ENCODE results near the gene RHOB.

Gene RHOB

GRCh38 chr2:20436716-20437470 is 10.0 kb upstream of the RHOB start:
- no peak for DNase-seq (ENCODE audit: low read depth)
- no peak overlapping the region for H3K4me3 ChIP-seq (ENCODE audit: control insufficient read depth, low read depth, low read length)
- no peak for TF ChIP-seq CTCF (conservative IDR thresholded peaks at IDR 0.05; ENCODE audit: control insufficient read depth, insufficient read depth, low read depth, low read length)

DNA sequence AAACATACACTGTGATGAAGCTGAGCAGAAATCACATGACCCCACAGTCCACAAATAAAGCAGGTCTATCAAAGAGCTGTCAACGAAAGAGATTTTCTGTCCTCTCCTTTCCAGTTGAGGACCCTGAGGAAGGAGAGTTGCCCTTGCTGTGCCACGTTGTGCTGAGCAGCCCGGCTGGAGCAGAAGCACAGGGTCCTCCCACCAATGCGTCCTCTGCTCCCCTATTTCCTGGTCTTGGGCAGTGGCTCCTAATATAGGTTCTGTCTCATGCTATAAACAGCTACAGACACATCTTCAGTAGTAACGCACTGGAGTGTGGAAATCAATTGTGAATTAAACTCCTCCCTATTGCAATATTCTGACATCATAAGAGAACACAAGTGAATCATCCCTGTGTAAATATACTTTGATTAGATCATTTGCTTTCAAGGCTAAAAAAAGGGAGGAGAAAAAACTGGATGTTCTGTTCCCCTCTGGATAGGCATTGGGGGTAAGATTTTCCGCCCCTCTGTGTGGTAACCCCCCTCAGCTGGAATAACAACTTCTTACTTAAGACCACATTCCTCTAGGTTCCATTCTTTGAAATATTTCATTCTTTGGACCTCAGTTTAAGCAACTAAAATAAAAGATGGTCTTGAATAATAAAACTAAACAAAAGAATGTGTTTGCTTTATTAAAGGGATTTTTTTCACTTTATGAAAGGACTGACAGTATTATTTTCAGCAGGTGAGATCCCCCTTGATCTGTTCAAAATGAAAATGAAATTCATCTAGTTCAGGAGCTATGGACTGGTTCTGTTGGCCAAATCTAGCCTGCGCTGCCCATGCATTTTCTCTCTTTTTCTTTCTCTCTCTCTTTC is 8.3 kb upstream of the RHOB start:
- no peak for TF ChIP-seq CTCF (conservative IDR thresholded peaks at IDR 0.05; ENCODE audit: control insufficient read depth, insufficient read depth, low read depth, low read length)
- peak; percentile 98 for DNase-seq (ENCODE audit: low read depth)
- no peak overlapping the region for H3K4me3 ChIP-seq (ENCODE audit: control insufficient read depth, low read depth, low read length)

- H3K4me3 ChIP-seq (ENCODE audit: control insufficient read depth, low read depth, low read length) = no peak overlapping the region
- peak; percentile 67 for DNase-seq (ENCODE audit: low read depth)
- TF ChIP-seq CTCF (conservative IDR thresholded peaks at IDR 0.05; ENCODE audit: control insufficient read depth, insufficient read depth, low read depth, low read length) = no peak
Measured at GRCh38 chr2:20439193-20439475, 7.7 kb upstream of the RHOB start.

DNA sequence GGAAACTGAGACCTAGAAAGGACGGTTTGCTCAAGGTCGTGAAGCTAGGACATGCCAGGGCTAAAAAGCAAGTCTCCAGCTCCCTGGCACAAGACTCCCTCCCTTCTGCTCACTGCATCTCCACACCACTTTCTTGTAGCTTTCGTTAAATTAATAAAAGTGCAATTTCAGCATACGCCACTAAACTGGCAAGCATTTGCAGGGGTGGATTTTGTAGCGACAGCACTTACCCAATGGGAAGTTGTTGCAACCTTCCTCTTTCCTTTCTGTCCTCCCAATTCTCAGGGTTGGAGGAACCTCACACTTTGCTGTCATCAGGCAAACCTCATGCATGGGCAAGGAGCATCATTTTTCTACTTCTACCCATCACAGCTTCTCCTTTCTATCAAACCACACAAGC is 7.4 kb upstream of the RHOB start:
- no peak for DNase-seq (ENCODE audit: low read depth)
- TF ChIP-seq CTCF (conservative IDR thresholded peaks at IDR 0.05; ENCODE audit: control insufficient read depth, insufficient read depth, low read depth, low read length) = no peak
- H3K4me3 ChIP-seq (ENCODE audit: control insufficient read depth, low read depth, low read length) = no peak overlapping the region

- no peak overlapping the region for H3K4me3 ChIP-seq (ENCODE audit: control insufficient read depth, low read depth, low read length)
- TF ChIP-seq CTCF (conservative IDR thresholded peaks at IDR 0.05; ENCODE audit: control insufficient read depth, insufficient read depth, low read depth, low read length) = no peak
- DNase-seq (ENCODE audit: low read depth) = no peak
Measured at GRCh38 chr2:20440001-20440560, 6.8 kb upstream of the RHOB start.

DNA sequence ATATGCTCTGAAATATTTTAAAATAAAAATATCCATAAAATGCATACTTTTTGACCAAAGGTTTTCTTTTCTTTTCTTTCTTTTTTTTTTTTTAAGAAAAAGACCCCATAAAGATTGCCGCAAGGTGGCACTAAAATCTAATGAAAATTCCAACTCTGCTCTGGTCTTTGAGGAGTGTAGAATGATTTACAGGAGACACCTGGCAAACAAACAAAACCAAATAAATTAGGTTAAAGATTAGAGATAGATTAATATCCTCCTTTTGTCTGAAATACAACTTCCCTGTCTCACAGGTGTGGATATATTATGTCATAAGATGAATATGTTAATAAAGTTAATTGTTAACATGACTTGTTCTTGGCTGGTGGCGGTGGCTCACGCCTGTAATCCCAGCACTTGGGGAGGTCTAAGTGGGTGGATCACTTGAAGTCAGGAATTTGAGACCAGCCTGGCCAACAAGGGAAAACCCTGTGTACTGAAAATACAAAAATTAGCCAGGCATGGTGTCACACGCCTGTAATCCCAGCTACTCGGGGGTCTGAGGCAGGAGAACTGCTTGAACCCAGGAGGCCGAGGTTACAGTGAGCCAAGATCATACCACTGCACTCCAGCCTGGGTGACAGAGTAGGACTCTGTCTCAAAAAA is 3.5 kb upstream of the RHOB start:
- no peak overlapping the region for H3K4me3 ChIP-seq (ENCODE audit: control insufficient read depth, low read depth, low read length)
- peak; percentile 73 for DNase-seq (ENCODE audit: low read depth)

More for the DNA sequence above, 3.5 kb upstream of the RHOB start:
- peak; percentile 41 for TF ChIP-seq CTCF (conservative IDR thresholded peaks at IDR 0.05; ENCODE audit: control insufficient read depth, insufficient read depth, low read depth, low read length)

Data from fibroblast of mammary gland (primary cell).